HFF-Myc (cell line): ENCODE measurements around the gene NME9.

ENCODE experiments used
- DNase-seq: peaks from one replicate; pipeline ENCODE4 v3.0.0-alpha.2; 2011; ENCODE audit warnings: low read depth; ENCODE audit errors: extremely low read depth
- H3K4me3 ChIP-seq: replicated peaks from 2 replicates; pipeline ENCODE4 v1.5.1; 2011; ENCODE audit warnings: low read depth, mild to moderate bottlenecking, control low read depth, low read length
- CTCF ChIP-seq: IDR thresholded peaks from 2 replicates; pipeline ENCODE4 v1.5.1; 2012; ENCODE audit warnings: mild to moderate bottlenecking, low read depth, low read length, control low read depth; ENCODE audit errors: missing control alignments

Gene NME9

DNA sequence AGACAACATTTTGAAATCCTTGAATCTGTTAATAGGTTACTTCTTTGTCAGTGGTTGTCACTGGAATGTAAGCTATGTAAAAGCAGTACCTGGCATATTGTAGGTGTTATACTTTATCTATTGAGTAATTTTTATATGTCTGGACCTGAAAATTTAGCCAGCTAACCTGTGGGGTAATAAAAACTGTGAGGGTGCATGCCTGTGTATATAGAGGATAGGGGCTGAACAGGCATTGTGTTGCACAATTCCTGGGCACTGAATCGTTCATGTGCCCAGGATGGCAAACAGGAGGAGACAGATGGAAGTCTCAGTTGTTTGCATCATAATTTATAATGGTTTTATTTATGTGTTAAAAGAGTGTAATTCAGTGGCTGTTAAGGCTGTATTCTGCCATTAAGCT lies 75.4 kb downstream of the NME9 start:
- no peak for TF ChIP-seq CTCF
- DNase-seq = no peak
- H3K4me3 ChIP-seq = no peak overlapping the region

DNA sequence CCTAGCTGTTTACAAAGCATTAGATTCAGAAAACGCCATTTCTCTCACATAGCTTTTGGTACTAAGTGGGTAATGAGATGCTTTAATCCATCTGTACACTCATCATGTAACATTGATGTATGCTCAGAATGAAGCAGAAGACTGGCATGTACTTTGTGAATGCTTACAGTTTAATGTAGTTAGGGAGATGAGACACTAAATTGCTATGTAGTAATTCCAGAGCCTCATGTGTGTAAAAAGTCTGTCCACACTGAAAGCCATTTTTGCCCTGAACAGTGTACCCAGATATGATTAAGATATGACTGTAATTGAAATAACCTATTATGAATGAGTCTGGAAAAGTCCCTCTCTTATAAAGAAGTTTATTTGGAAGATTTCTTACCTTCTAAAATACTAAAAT lies 76.0 kb downstream of the NME9 start:
- H3K4me3 ChIP-seq = no peak overlapping the region
- no peak for TF ChIP-seq CTCF
- DNase-seq = no peak
